WTC11 (cell line): ENCODE measurements around the gene ADGRV1.

Source experiments
- TEAD4 ChIP-seq: sonication (generic); formaldehyde crosslinking; IDR thresholded peaks from 2 replicates; pipeline ENCODE4 v1.8.0; 2022; ENCODE audit warnings: mild to moderate bottlenecking, missing genetic modification reagents
- TF ChIP-seq, protein P1 (sequence below): fragments of 200-600 bp; IDR thresholded peaks from 2 replicates; pipeline ENCODE4 v1.8.0; 2022; ENCODE audit warnings: antibody characterized with exemption
- TF ChIP-seq, protein P2 (sequence below): sonication (generic); formaldehyde crosslinking; IDR thresholded peaks from 2 replicates; pipeline ENCODE4 v1.8.1; 2023; ENCODE audit warnings: mild to moderate bottlenecking, missing genetic modification reagents, moderate library complexity
- TF ChIP-seq, protein P3 (sequence below): sonication (generic); formaldehyde crosslinking; IDR thresholded peaks from 2 replicates; pipeline ENCODE4 v1.8.1; 2023; ENCODE audit warnings: mild to moderate bottlenecking, moderate library complexity, missing genetic modification reagents
- TF ChIP-seq, protein P4 (sequence below): sonication (generic); formaldehyde crosslinking; IDR thresholded peaks from 2 replicates; pipeline ENCODE4 v1.8.0; 2022; ENCODE audit warnings: mild to moderate bottlenecking, missing genetic modification reagents
- TF ChIP-seq, protein P5 (sequence below): sonication (generic); formaldehyde crosslinking; IDR thresholded peaks from 2 replicates; pipeline ENCODE4 v1.8.1; 2023; ENCODE audit warnings: mild to moderate bottlenecking, missing genetic modification reagents

DNA sequence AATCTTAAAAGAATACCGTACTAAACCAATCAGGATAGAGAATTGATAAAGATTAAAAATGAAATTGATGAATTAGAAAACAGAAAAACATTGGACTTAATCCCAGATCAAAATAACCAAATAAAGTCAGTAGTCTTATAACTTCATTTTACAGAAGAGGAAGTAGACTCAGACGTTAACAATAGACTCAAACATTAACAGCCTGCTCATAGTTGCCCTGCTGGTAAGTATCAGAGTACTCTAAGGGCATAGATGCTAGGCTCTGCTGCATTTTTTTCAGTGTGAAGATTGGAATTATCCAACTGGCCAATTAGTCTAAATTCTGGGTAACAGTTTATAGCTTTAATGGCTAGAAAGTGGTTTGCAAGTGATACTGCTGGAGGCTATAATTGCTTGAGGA is 42.9 kb downstream of the ADGRV1 start:
- TF ChIP-seq, protein P1, sequence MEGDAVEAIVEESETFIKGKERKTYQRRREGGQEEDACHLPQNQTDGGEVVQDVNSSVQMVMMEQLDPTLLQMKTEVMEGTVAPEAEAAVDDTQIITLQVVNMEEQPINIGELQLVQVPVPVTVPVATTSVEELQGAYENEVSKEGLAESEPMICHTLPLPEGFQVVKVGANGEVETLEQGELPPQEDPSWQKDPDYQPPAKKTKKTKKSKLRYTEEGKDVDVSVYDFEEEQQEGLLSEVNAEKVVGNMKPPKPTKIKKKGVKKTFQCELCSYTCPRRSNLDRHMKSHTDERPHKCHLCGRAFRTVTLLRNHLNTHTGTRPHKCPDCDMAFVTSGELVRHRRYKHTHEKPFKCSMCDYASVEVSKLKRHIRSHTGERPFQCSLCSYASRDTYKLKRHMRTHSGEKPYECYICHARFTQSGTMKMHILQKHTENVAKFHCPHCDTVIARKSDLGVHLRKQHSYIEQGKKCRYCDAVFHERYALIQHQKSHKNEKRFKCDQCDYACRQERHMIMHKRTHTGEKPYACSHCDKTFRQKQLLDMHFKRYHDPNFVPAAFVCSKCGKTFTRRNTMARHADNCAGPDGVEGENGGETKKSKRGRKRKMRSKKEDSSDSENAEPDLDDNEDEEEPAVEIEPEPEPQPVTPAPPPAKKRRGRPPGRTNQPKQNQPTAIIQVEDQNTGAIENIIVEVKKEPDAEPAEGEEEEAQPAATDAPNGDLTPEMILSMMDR, result no peak
- TF ChIP-seq, protein P2, sequence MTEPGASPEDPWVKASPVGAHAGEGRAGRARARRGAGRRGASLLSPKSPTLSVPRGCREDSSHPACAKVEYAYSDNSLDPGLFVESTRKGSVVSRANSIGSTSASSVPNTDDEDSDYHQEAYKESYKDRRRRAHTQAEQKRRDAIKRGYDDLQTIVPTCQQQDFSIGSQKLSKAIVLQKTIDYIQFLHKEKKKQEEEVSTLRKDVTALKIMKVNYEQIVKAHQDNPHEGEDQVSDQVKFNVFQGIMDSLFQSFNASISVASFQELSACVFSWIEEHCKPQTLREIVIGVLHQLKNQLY, result no peak
- TF ChIP-seq, protein P3, sequence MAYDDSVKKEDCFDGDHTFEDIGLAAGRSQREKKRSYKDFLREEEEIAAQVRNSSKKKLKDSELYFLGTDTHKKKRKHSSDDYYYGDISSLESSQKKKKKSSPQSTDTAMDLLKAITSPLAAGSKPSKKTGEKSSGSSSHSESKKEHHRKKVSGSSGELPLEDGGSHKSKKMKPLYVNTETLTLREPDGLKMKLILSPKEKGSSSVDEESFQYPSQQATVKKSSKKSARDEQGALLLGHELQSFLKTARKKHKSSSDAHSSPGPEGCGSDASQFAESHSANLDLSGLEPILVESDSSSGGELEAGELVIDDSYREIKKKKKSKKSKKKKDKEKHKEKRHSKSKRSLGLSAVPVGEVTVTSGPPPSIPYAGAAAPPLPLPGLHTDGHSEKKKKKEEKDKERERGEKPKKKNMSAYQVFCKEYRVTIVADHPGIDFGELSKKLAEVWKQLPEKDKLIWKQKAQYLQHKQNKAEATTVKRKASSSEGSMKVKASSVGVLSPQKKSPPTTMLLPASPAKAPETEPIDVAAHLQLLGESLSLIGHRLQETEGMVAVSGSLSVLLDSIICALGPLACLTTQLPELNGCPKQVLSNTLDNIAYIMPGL (CRISPR knock-in tag), result no peak
- TF ChIP-seq, protein P4, sequence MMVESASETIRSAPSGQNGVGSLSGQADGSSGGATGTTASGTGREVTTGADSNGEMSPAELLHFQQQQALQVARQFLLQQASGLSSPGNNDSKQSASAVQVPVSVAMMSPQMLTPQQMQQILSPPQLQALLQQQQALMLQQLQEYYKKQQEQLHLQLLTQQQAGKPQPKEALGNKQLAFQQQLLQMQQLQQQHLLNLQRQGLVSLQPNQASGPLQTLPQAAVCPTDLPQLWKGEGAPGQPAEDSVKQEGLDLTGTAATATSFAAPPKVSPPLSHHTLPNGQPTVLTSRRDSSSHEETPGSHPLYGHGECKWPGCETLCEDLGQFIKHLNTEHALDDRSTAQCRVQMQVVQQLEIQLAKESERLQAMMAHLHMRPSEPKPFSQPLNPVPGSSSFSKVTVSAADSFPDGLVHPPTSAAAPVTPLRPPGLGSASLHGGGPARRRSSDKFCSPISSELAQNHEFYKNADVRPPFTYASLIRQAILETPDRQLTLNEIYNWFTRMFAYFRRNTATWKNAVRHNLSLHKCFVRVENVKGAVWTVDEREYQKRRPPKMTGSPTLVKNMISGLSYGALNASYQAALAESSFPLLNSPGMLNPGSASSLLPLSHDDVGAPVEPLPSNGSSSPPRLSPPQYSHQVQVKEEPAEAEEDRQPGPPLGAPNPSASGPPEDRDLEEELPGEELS, result no peak
- TF ChIP-seq TEAD4, result no peak
- TF ChIP-seq, protein P5, sequence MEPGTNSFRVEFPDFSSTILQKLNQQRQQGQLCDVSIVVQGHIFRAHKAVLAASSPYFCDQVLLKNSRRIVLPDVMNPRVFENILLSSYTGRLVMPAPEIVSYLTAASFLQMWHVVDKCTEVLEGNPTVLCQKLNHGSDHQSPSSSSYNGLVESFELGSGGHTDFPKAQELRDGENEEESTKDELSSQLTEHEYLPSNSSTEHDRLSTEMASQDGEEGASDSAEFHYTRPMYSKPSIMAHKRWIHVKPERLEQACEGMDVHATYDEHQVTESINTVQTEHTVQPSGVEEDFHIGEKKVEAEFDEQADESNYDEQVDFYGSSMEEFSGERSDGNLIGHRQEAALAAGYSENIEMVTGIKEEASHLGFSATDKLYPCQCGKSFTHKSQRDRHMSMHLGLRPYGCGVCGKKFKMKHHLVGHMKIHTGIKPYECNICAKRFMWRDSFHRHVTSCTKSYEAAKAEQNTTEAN (CRISPR knock-in tag), result no peak
